ENCODE measurements around the gene XPO6. TPM values are rescaled to one million over a fixed set of nuclear protein-coding genes. Genes with fewer than 3 reads are reported as not detected.
A peak's percentile ranks its signal among the peaks of the same experiment; 100 is the strongest.
"Not testable (repeated sequence)": the region's sequence is repeated elsewhere in the genome, so short reads cannot be mapped to it uniquely, and the experiment has no call there.

Gene XPO6
- total and polyA plus RNA-seq, 4 donors = 28.0 to 103 (median 86.8) TPM

DNA sequence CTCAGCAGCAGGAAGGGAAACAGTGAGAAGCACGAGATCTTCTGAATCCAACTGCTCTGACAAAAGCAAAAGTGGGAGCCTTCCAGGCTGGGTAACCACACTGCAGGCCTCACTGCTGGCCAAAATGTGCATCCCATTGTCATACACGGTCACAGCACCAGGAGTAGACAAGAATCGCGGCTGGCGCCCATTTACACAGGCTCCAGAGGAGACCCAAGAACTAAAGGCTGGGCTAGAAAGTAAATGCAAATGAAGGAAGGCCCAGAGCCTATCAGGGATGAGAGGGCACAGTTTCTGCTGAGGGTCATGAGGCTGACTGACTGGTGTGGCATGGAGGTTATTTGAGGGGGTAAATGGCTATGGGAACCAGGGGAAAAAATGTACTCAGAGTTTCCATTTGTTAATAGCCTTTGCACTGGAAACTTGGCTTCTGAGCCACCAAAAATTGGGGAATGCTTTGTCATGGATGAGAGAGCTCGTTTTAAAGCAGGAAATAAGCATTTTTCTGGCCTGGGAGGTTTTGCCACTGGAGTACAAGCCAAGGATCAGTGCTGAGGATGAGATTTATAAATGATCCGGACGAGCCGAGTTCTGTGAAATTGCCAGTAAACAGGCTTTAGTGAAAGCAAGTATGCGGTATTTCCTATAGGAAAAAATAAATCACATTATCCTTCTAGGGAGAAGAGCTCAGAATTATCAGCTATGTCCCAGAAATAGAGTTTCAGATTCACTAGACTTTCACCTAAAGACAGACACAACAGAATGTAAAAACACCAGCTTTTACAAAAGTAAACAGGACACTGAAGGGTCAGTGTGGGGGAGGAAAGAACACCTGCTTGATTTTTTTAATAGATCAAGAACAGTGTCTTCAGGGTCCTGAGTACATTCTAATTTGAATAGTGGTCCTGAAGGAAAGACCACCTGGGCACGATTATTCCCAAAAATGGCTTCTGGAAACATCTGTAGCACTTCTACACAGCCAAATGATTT, 81.4 kb downstream of the XPO6 start:
- Histone ChIP-seq H3K4me1 (ENCODE audit: control insufficient read depth in 1 of 2, insufficient read depth in 2 of 2, low read length in 2 of 2) (no peaks in the 10 kb centered on the region), H3K27me3 (ENCODE audit: control insufficient read depth in 1 of 2, insufficient read depth in 2 of 2, low read length in 1 of 2) (no peaks in the 10 kb centered on the region), H3K36me3 (ENCODE audit: control insufficient read depth in 1 of 2, insufficient read depth in 2 of 2, low read length in 1 of 2) (peaks cover 0 to 6% of the 10 kb centered on the region in 2 donors), H3K9me3 (ENCODE audit: control insufficient read depth, low read length) (no peaks in the 10 kb centered on the region), H3K4me3 (ENCODE audit: low read length in 2 of 2) (no peak overlapping the region), H3K27ac (ENCODE audit: low read depth in 1 of 2, low read length in 2 of 2) (peak overlapping the region; percentile 29 to 56)
- peak; percentile 81 for ATAC-seq (ENCODE audit: low FRiP score)
- intact Hi-C loops (cut with DNase I) = loop anchor here (5.0 kb wide), 2 partner anchors 52 to 82 kb away; partner anchors contain the start of gene XPO6 (in 1 of the 2)
- WGBS, 2 donors = 47 to 50% methylated on average over 11 of the region's 11 CpGs
- DNase-seq = no peak

DNA sequence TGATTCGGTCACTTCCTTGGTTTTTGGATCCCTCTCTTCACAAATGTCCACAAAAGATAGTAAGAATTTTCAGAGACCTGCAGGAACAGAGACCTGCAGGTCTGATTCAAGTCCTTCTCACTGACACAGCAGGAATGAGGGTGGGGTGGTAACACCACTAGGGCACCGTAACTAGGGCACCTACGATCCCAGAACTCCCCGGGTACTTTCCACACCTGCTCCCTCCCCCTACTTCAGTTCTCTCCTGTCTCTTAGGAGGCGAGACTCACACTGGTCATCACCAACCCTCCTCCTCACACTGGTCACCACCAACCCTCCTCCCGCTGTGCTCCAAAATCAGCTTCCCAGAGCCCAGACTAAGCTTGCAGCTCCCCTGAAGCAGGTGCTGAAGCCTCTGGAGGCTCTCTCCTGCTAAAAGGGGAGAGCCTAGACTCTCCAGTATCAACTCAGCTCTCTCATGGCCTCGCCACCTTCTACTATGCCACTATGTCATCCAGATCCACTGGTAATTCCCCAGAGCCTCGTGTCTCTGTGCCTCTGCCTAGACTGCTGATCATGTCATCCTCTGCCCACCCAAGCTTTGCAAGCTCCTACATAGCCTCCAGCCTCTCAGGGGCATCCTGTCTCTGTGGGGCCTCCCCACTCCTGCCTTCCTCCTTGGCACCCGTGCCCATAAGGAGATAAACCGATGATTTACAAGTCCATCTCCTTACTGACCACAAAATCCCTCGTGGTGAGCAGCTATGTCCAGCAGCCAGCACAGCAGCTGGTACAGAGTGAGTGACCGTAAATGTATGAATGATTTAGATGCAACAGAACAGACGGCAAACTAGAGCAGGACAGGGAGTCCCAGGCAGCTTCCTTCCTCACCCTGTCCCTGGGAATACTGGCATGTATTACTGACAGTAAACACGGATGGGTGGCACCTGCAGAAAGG, 84.8 kb downstream of the XPO6 start:
- H3K27ac ChIP-seq (ENCODE audit: low read depth in 1 of 2, low read length in 2 of 2) = no peak overlapping the region
- 94 to 95% methylated on average over 14 of the region's 14 CpGs for WGBS, 2 donors
- H3K9me3 ChIP-seq (ENCODE audit: control insufficient read depth, low read length) = no peaks in the 10 kb centered on the region
- no peaks in the 10 kb centered on the region for H3K27me3 ChIP-seq (ENCODE audit: control insufficient read depth in 1 of 2, insufficient read depth in 2 of 2, low read length in 1 of 2)
- no peak overlapping the region for H3K4me3 ChIP-seq (ENCODE audit: low read length in 2 of 2)
- DNase-seq = no peak
- ATAC-seq (ENCODE audit: low FRiP score) = no peak
- H3K4me1 ChIP-seq (ENCODE audit: control insufficient read depth in 1 of 2, insufficient read depth in 2 of 2, low read length in 2 of 2) = no peaks in the 10 kb centered on the region
- intact Hi-C loops (cut with DNase I) = no loop called here
- H3K36me3 ChIP-seq (ENCODE audit: control insufficient read depth in 1 of 2, insufficient read depth in 2 of 2, low read length in 1 of 2) = peaks cover 2 to 4% of the 10 kb centered on the region in 2 donors

DNA sequence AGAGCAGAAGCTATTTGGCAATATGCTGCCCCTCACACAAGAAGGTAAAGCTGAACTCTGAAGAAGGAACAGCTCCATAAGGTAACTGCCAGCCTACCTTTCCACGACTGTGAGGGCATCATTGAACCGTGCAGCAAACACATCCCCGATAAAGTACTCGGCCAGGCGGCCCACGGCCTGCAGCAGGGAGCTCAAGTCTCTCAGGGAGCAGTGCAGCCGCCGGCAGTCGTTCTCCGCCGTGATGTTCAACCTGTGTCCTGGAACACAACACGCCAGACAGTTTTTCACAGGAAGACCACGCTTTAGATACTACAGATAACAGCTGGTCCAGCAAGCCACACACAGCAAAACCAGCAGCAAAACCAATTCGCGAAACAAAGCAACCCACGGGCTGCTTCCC, 86.2 kb downstream of the XPO6 start:
- no peaks in the 10 kb centered on the region for H3K9me3 ChIP-seq (ENCODE audit: control insufficient read depth, low read length)
- intact Hi-C loops (cut with DNase I) = no loop called here
- ATAC-seq (ENCODE audit: low FRiP score) (no peak), DNase-seq (no peak)
- H3K4me1 ChIP-seq (ENCODE audit: control insufficient read depth in 1 of 2, insufficient read depth in 2 of 2, low read length in 2 of 2) = no peaks in the 10 kb centered on the region
- no peak overlapping the region for H3K27ac ChIP-seq (ENCODE audit: low read depth in 1 of 2, low read length in 2 of 2)
- no peaks in the 10 kb centered on the region for H3K27me3 ChIP-seq (ENCODE audit: control insufficient read depth in 1 of 2, insufficient read depth in 2 of 2, low read length in 1 of 2)
- WGBS, 2 donors = 95 to 96% methylated on average over 16 of the region's 16 CpGs
- H3K36me3 ChIP-seq (ENCODE audit: control insufficient read depth in 1 of 2, insufficient read depth in 2 of 2, low read length in 1 of 2) = peaks cover 6 to 7% of the 10 kb centered on the region in 2 donors
- no peak overlapping the region for H3K4me3 ChIP-seq (ENCODE audit: low read length in 2 of 2)

DNA sequence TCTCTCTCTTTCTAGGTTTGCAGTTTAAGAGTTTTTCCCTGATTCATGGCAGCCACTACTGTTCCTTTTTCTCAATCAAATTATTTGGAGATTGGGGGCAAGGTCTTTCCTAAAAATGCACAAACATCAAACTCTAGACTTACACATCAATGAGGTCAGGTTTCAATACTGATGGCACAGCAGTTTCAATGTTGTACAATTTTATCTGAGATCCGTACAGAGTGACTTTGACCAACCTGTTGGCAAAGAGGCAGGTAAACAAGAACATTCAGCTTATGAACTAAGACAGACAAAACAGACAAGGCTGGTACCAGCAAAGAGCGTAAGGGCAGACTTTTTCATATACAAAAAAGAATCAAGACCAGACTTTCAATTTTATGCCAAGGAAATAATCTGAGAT, 90.2 kb downstream of the XPO6 start:
- Histone ChIP-seq H3K4me1 (ENCODE audit: control insufficient read depth in 1 of 2, insufficient read depth in 2 of 2, low read length in 2 of 2) (no peaks in the 10 kb centered on the region), H3K27me3 (ENCODE audit: control insufficient read depth in 1 of 2, insufficient read depth in 2 of 2, low read length in 1 of 2) (no peaks in the 10 kb centered on the region), H3K27ac (ENCODE audit: low read depth in 1 of 2, low read length in 2 of 2) (no peak overlapping the region), H3K36me3 (ENCODE audit: control insufficient read depth in 1 of 2, insufficient read depth in 2 of 2, low read length in 1 of 2) (peaks cover 6 to 14% of the 10 kb centered on the region in 2 donors), H3K9me3 (ENCODE audit: control insufficient read depth, low read length) (no peaks in the 10 kb centered on the region), H3K4me3 (ENCODE audit: low read length in 2 of 2) (no peak overlapping the region)
- intact Hi-C loops (cut with DNase I) = no loop called here
- 81 to 88% methylated on average over 2 of the region's 2 CpGs for WGBS, 2 donors
- no peak for DNase-seq
- ATAC-seq (ENCODE audit: low FRiP score) = no peak

- ATAC-seq (ENCODE audit: low FRiP score) (no peak), DNase-seq (no peak)
- no peaks in the 10 kb centered on the region for H3K4me1 ChIP-seq (ENCODE audit: control insufficient read depth in 1 of 2, insufficient read depth in 2 of 2, low read length in 2 of 2)
- H3K27ac ChIP-seq (ENCODE audit: low read depth in 1 of 2, low read length in 2 of 2) = no peak overlapping the region
- H3K4me3 ChIP-seq (ENCODE audit: low read length in 2 of 2) = no peak overlapping the region
- no peaks in the 10 kb centered on the region for H3K27me3 ChIP-seq (ENCODE audit: control insufficient read depth in 1 of 2, insufficient read depth in 2 of 2, low read length in 1 of 2)
- WGBS, 2 donors = 84 to 85% methylated on average over 3 of the region's 3 CpGs
- intact Hi-C loops (cut with DNase I) = no loop called here
- peaks cover 7 to 14% of the 10 kb centered on the region in 2 donors for H3K36me3 ChIP-seq (ENCODE audit: control insufficient read depth in 1 of 2, insufficient read depth in 2 of 2, low read length in 1 of 2)
- H3K9me3 ChIP-seq (ENCODE audit: control insufficient read depth, low read length) = no peaks in the 10 kb centered on the region
Measured at GRCh38 chr16:28120754-28121153, 91.0 kb downstream of the XPO6 start.

DNA sequence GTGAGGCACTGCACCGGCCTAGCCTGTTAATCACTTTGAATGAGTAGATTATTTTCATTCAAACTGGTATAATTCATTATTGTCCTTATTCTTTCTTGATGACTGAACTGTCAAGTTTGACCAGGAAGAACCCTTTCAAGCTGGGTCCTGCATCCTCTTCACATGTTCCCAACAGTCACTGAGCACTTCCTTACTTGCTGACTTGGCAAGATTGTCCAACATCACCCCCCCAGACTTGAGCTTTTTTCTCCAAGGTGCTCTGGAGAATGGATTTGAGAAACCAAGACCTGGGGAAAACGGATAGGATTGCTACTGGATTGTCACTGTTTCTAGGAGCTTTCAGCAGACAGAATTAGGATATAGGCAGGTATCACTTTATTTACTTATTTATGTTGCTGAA, 93.1 kb downstream of the XPO6 start:
- intact Hi-C loops (cut with DNase I) = no loop called here
- Histone ChIP-seq H3K27me3 (ENCODE audit: control insufficient read depth in 1 of 2, insufficient read depth in 2 of 2, low read length in 1 of 2) (no peaks in the 10 kb centered on the region), H3K36me3 (ENCODE audit: control insufficient read depth in 1 of 2, insufficient read depth in 2 of 2, low read length in 1 of 2) (peaks cover 6 to 14% of the 10 kb centered on the region in 2 donors)

GRCh38 chr16:28117168-28117565, 94.6 kb downstream of the XPO6 start:
- WGBS, 2 donors = 94 to 96% methylated on average over 6 of the region's 6 CpGs
- no peak for DNase-seq
- intact Hi-C loops (cut with DNase I) = no loop called here
- no peaks in the 10 kb centered on the region for H3K9me3 ChIP-seq (ENCODE audit: control insufficient read depth, low read length)
- no peaks in the 10 kb centered on the region for H3K27me3 ChIP-seq (ENCODE audit: control insufficient read depth in 1 of 2, insufficient read depth in 2 of 2, low read length in 1 of 2)
- H3K4me1 ChIP-seq (ENCODE audit: control insufficient read depth in 1 of 2, insufficient read depth in 2 of 2, low read length in 2 of 2) = no peaks in the 10 kb centered on the region
- H3K4me3 ChIP-seq (ENCODE audit: low read length in 2 of 2) = no peak overlapping the region
- no peak overlapping the region for H3K27ac ChIP-seq (ENCODE audit: low read depth in 1 of 2, low read length in 2 of 2)
- peaks cover 6 to 15% of the 10 kb centered on the region in 2 donors for H3K36me3 ChIP-seq (ENCODE audit: control insufficient read depth in 1 of 2, insufficient read depth in 2 of 2, low read length in 1 of 2)
- no peak for ATAC-seq (ENCODE audit: low FRiP score)

More for the DNA sequence above, 93.1 kb downstream of the XPO6 start:
- DNase-seq (no peak), ATAC-seq (ENCODE audit: low FRiP score) (no peak)
- Histone ChIP-seq H3K4me1 (ENCODE audit: control insufficient read depth in 1 of 2, insufficient read depth in 2 of 2, low read length in 2 of 2) (no peaks in the 10 kb centered on the region), H3K27ac (ENCODE audit: low read depth in 1 of 2, low read length in 2 of 2) (no peak overlapping the region), H3K4me3 (ENCODE audit: low read length in 2 of 2) (no peak overlapping the region), H3K9me3 (ENCODE audit: control insufficient read depth, low read length) (no peaks in the 10 kb centered on the region)
- WGBS, 2 donors = 50 to 51% methylated on average over 2 of the region's 2 CpGs

- intact Hi-C loops (cut with DNase I); H3K4me3 ChIP-seq (ENCODE audit: low read length in 2 of 2); ATAC-seq (ENCODE audit: low FRiP score); H3K9me3 ChIP-seq (ENCODE audit: control insufficient read depth, low read length); H3K27ac ChIP-seq (ENCODE audit: low read depth in 1 of 2, low read length in 2 of 2); DNase-seq; H3K27me3 ChIP-seq (ENCODE audit: control insufficient read depth in 1 of 2, insufficient read depth in 2 of 2, low read length in 1 of 2); H3K4me1 ChIP-seq (ENCODE audit: control insufficient read depth in 1 of 2, insufficient read depth in 2 of 2, low read length in 2 of 2): not testable (repeated sequence)
- peaks cover 3 to 10% of the 10 kb centered on the region in 2 donors for H3K36me3 ChIP-seq (ENCODE audit: control insufficient read depth in 1 of 2, insufficient read depth in 2 of 2, low read length in 1 of 2)
- WGBS, 2 donors = 98% methylated on average over 6 of the region's 6 CpGs
Measured at GRCh38 chr16:28115866-28116265, 95.9 kb downstream of the XPO6 start.
